ENCODE measurements around the gene XRCC3.
"Not testable (repeated sequence)": the region's sequence is repeated elsewhere in the genome, so short reads cannot be mapped to it uniquely, and the experiment has no call there.

The XRCC3 gene

GRCh38 chr14:103693515-103693914 lies 21.7 kb downstream of the XRCC3 start:
- no peaks in the 10 kb centered on the region for H3K27me3 ChIP-seq (ENCODE audit: insufficient read depth, low read length)
- H2AFZ ChIP-seq (ENCODE audit: low read length) = no peak overlapping the region
- no peaks in the 10 kb centered on the region for H3K9me3 ChIP-seq (ENCODE audit: low read length)
- TF ChIP-seq EZH2 (IDR thresholded peaks at IDR 0.05; ENCODE audit: borderline replicate concordance, low read length) (no peak), CTCF (IDR thresholded peaks at IDR 0.05; ENCODE audit: low read length) (no peak)
- no peaks in the 10 kb centered on the region for H3K9me2 ChIP-seq (ENCODE audit: low read depth, low read length)
- H3K79me2 ChIP-seq (ENCODE audit: insufficient read depth, low read length) = no peaks in the 10 kb centered on the region
- peaks cover 53% of the 10 kb centered on the region for H3K36me3 ChIP-seq (ENCODE audit: insufficient read depth, low read length)
- H3K4me2 ChIP-seq (ENCODE audit: low read length) = peak overlapping the region; percentile 65
- peak overlapping the region; percentile 59 for H3K9ac ChIP-seq (ENCODE audit: low read length)
- H3K4me1 ChIP-seq (ENCODE audit: insufficient read depth, low read length, severe bottlenecking) = peaks cover 100% of the 10 kb centered on the region
- H3K4me3 ChIP-seq (ENCODE audit: low read depth, low read length, poor library complexity, severe bottlenecking) = peak overlapping the region; percentile 52
- H3K27ac ChIP-seq (ENCODE audit: low read depth, low read length, poor library complexity, severe bottlenecking) = peak overlapping the region; percentile 97
- H3F3A ChIP-seq (ENCODE audit: insufficient read depth, low read length) = peaks cover 4% of the 10 kb centered on the region; the same call in 1 of the 2 replicates
- H4K20me1 ChIP-seq (ENCODE audit: insufficient read depth, low read length) = no peaks in the 10 kb centered on the region

- Histone ChIP-seq H3K9ac (ENCODE audit: low read length) (peak overlapping the region; percentile 59), H3K9me2 (ENCODE audit: low read depth, low read length) (no peaks in the 10 kb centered on the region), H3K27me3 (ENCODE audit: insufficient read depth, low read length) (no peaks in the 10 kb centered on the region), H3K4me2 (ENCODE audit: low read length) (peak overlapping the region; percentile 65), H3K79me2 (ENCODE audit: insufficient read depth, low read length) (no peaks in the 10 kb centered on the region), H3K4me3 (ENCODE audit: low read depth, low read length, poor library complexity, severe bottlenecking) (peak overlapping the region; percentile 52), H3K9me3 (ENCODE audit: low read length) (no peaks in the 10 kb centered on the region), H3K27ac (ENCODE audit: low read depth, low read length, poor library complexity, severe bottlenecking) (peak overlapping the region; percentile 97), H3F3A (ENCODE audit: insufficient read depth, low read length) (peaks cover 4% of the 10 kb centered on the region; the same call in 1 of the 2 replicates), H2AFZ (ENCODE audit: low read length) (no peak overlapping the region), H3K36me3 (ENCODE audit: insufficient read depth, low read length) (peaks cover 51% of the 10 kb centered on the region), H4K20me1 (ENCODE audit: insufficient read depth, low read length) (no peaks in the 10 kb centered on the region), H3K4me1 (ENCODE audit: insufficient read depth, low read length, severe bottlenecking) (peaks cover 96% of the 10 kb centered on the region)
- no peak for TF ChIP-seq EZH2 (IDR thresholded peaks at IDR 0.05; ENCODE audit: borderline replicate concordance, low read length)
- TF ChIP-seq CTCF (IDR thresholded peaks at IDR 0.05; ENCODE audit: low read length) = no peak
These were observed 22.4 kb downstream of the XRCC3 start for GRCh38 chr14:103692871-103693270.

- Histone ChIP-seq H3F3A (ENCODE audit: insufficient read depth, low read length) (peaks cover 4% of the 10 kb centered on the region; the same call in 1 of the 2 replicates), H3K27ac (ENCODE audit: low read depth, low read length, poor library complexity, severe bottlenecking) (peak overlapping the region; percentile 97), H3K4me1 (ENCODE audit: insufficient read depth, low read length, severe bottlenecking) (peaks cover 88% of the 10 kb centered on the region), H2AFZ (ENCODE audit: low read length) (no peak overlapping the region), H4K20me1 (ENCODE audit: insufficient read depth, low read length) (no peaks in the 10 kb centered on the region), H3K36me3 (ENCODE audit: insufficient read depth, low read length) (peaks cover 48% of the 10 kb centered on the region), H3K79me2 (ENCODE audit: insufficient read depth, low read length) (no peaks in the 10 kb centered on the region), H3K9ac (ENCODE audit: low read length) (peak overlapping the region; percentile 59), H3K27me3 (ENCODE audit: insufficient read depth, low read length) (no peaks in the 10 kb centered on the region), H3K4me3 (ENCODE audit: low read depth, low read length, poor library complexity, severe bottlenecking) (peak overlapping the region; percentile 52), H3K9me3 (ENCODE audit: low read length) (no peaks in the 10 kb centered on the region), H3K4me2 (ENCODE audit: low read length) (peak overlapping the region; percentile 65), H3K9me2 (ENCODE audit: low read depth, low read length) (no peaks in the 10 kb centered on the region)
- TF ChIP-seq CTCF (IDR thresholded peaks at IDR 0.05; ENCODE audit: low read length) (no peak), EZH2 (IDR thresholded peaks at IDR 0.05; ENCODE audit: borderline replicate concordance, low read length) (no peak)
These were observed 23.1 kb downstream of the XRCC3 start for GRCh38 chr14:103692159-103692558.

GRCh38 chr14:103691655-103692054 lies 23.6 kb downstream of the XRCC3 start:
- not testable (repeated sequence) for H2AFZ ChIP-seq (ENCODE audit: low read length); H3K79me2 ChIP-seq (ENCODE audit: insufficient read depth, low read length); H3K27me3 ChIP-seq (ENCODE audit: insufficient read depth, low read length); H3F3A ChIP-seq (ENCODE audit: insufficient read depth, low read length); H3K9me3 ChIP-seq (ENCODE audit: low read length); H4K20me1 ChIP-seq (ENCODE audit: insufficient read depth, low read length); H3K9me2 ChIP-seq (ENCODE audit: low read depth, low read length)
- Histone ChIP-seq H3K27ac (ENCODE audit: low read depth, low read length, poor library complexity, severe bottlenecking) (peak overlapping the region; percentile 97), H3K9ac (ENCODE audit: low read length) (peak overlapping the region; percentile 62; the same call in 1 of the 2 replicates), H3K4me1 (ENCODE audit: insufficient read depth, low read length, severe bottlenecking) (peaks cover 83% of the 10 kb centered on the region), H3K36me3 (ENCODE audit: insufficient read depth, low read length) (peaks cover 52% of the 10 kb centered on the region), H3K4me2 (ENCODE audit: low read length) (peak overlapping the region; percentile 65), H3K4me3 (ENCODE audit: low read depth, low read length, poor library complexity, severe bottlenecking) (peak overlapping the region; percentile 53)
